Measurements from ENCODE around the gene ZMIZ1. TPM values are rescaled to one million over a fixed set of nuclear protein-coding genes. Genes with fewer than 3 reads are reported as not detected.

Gene ZMIZ1
- total RNA-seq, 1 donor from 2014 or later: 50.1 TPM

- no peak for DNase-seq (ENCODE audit: extremely low read depth, low read depth, low spot score)
Measured at GRCh38 chr10:79135790-79136189, 67.0 kb downstream of the ZMIZ1 start.

- no peak for DNase-seq (ENCODE audit: extremely low read depth, low read depth, low spot score)
Measured at GRCh38 chr10:79136236-79137005, 67.7 kb downstream of the ZMIZ1 start.

- DNase-seq (ENCODE audit: extremely low read depth, low read depth, low spot score): no peak
Measured at GRCh38 chr10:79137300-79137756, 68.6 kb downstream of the ZMIZ1 start.

- no peak for DNase-seq (ENCODE audit: extremely low read depth, low read depth, low spot score)
Measured at GRCh38 chr10:79137826-79138225, 69.1 kb downstream of the ZMIZ1 start.

GRCh38 chr10:79138449-79139123 lies 69.8 kb downstream of the ZMIZ1 start:
- DNase-seq (ENCODE audit: extremely low read depth, low read depth, low spot score): no peak

- DNase-seq (ENCODE audit: extremely low read depth, low read depth, low spot score): no peak
Measured at GRCh38 chr10:79139124-79139835, 70.5 kb downstream of the ZMIZ1 start.

- no peak for DNase-seq (ENCODE audit: extremely low read depth, low read depth, low spot score)
Measured at GRCh38 chr10:79140085-79140793, 71.5 kb downstream of the ZMIZ1 start.

GRCh38 chr10:79140855-79141254 lies 72.1 kb downstream of the ZMIZ1 start:
- DNase-seq (ENCODE audit: extremely low read depth, low read depth, low spot score): no peak

- no peak for DNase-seq (ENCODE audit: extremely low read depth, low read depth, low spot score)
Measured at GRCh38 chr10:79142064-79142491, 73.3 kb downstream of the ZMIZ1 start.

GRCh38 chr10:79142522-79143309 lies 74.0 kb downstream of the ZMIZ1 start:
- no peak for DNase-seq (ENCODE audit: extremely low read depth, low read depth, low spot score)

- DNase-seq (ENCODE audit: extremely low read depth, low read depth, low spot score): no peak
Measured at GRCh38 chr10:79143879-79144278, 75.1 kb downstream of the ZMIZ1 start.

GRCh38 chr10:79144351-79145173 lies 75.8 kb downstream of the ZMIZ1 start:
- no peak for DNase-seq (ENCODE audit: extremely low read depth, low read depth, low spot score)

- no peak for DNase-seq (ENCODE audit: extremely low read depth, low read depth, low spot score)
Measured at GRCh38 chr10:79145174-79145483, 76.4 kb downstream of the ZMIZ1 start.

GRCh38 chr10:79145517-79146470 lies 77.0 kb downstream of the ZMIZ1 start:
- DNase-seq (ENCODE audit: extremely low read depth, low read depth, low spot score): no peak

GRCh38 chr10:79146611-79147130 lies 77.9 kb downstream of the ZMIZ1 start:
- no peak for DNase-seq (ENCODE audit: extremely low read depth, low read depth, low spot score)

GRCh38 chr10:79147306-79147705 lies 78.5 kb downstream of the ZMIZ1 start:
- DNase-seq (ENCODE audit: extremely low read depth, low read depth, low spot score): no peak

- no peak for DNase-seq (ENCODE audit: extremely low read depth, low read depth, low spot score)
Measured at GRCh38 chr10:79147796-79148451, 79.2 kb downstream of the ZMIZ1 start.
